Measurements from ENCODE around the gene EVI2A. TPM values are rescaled to one million over a fixed set of nuclear protein-coding genes. Genes with fewer than 3 reads are reported as not detected.

The EVI2A gene
- total RNA-seq, 1 experiment from 2014 or later = not detected

- POLR2A ChIA-PET (ENCODE audit: unreplicated experiment) = no interaction called here
- no peaks in the 10 kb centered on the region for H3K9me3 ChIP-seq (ENCODE audit: insufficient read depth, low read depth)
- DNase-seq = no peak
- H3K9me2 ChIP-seq (ENCODE audit: insufficient read depth) = no peaks in the 10 kb centered on the region
- H3F3A ChIP-seq (ENCODE audit: insufficient read depth, low read depth) = peaks cover 20% of the 10 kb centered on the region
- no peak overlapping the region for H3K4me2 ChIP-seq
- H3K79me2 ChIP-seq (ENCODE audit: low read depth) = no peaks in the 10 kb centered on the region
- BruUV-seq (replicated peaks) = no TSS peak
- H3K27me3 ChIP-seq (ENCODE audit: insufficient read depth, low read depth) = no peaks in the 10 kb centered on the region
- no peak for TF ChIP-seq CTCF (conservative IDR thresholded peaks at IDR 0.05)
- TF ChIP-seq EZH2 (IDR thresholded peaks at IDR 0.05; ENCODE audit: low read depth) = no peak
- intact Hi-C loops (cut with micrococcal nuclease; ENCODE audit: unreplicated experiment) = no loop called here
- H3K4me1 ChIP-seq (replicated peaks; ENCODE audit: insufficient read depth) = peaks cover 20% of the 10 kb centered on the region
- H4K20me1 ChIP-seq (ENCODE audit: insufficient read depth) = no peaks in the 10 kb centered on the region
- H2AFZ ChIP-seq = no peak overlapping the region
- H3K27ac ChIP-seq = no peak overlapping the region
- H3K36me3 ChIP-seq (ENCODE audit: low read depth) = peaks cover 7% of the 10 kb centered on the region; the same call in 1 of the 2 replicates
- H3K4me3 ChIP-seq = no peak overlapping the region
- CTCF ChIA-PET = no interaction called here
These were observed 47.9 kb downstream of the EVI2A start for GRCh38 chr17:31273516-31273915.

- H3K9me2 ChIP-seq (ENCODE audit: insufficient read depth) = no peaks in the 10 kb centered on the region
- no peaks in the 10 kb centered on the region for H4K20me1 ChIP-seq (ENCODE audit: insufficient read depth)
- intact Hi-C loops (cut with micrococcal nuclease; ENCODE audit: unreplicated experiment) = no loop called here
- DNase-seq = no peak
- ChIA-PET CTCF (no interaction called here), POLR2A (ENCODE audit: unreplicated experiment) (no interaction called here)
- no peaks in the 10 kb centered on the region for H3K79me2 ChIP-seq (ENCODE audit: low read depth)
- H3K4me1 ChIP-seq (replicated peaks; ENCODE audit: insufficient read depth) = peaks cover 27% of the 10 kb centered on the region
- H3K27ac ChIP-seq = no peak overlapping the region
- H3K36me3 ChIP-seq (ENCODE audit: low read depth) = peaks cover 7% of the 10 kb centered on the region; the same call in 1 of the 2 replicates
- no peak overlapping the region for H2AFZ ChIP-seq
- no peak for TF ChIP-seq CTCF (conservative IDR thresholded peaks at IDR 0.05)
- no peak for TF ChIP-seq EZH2 (IDR thresholded peaks at IDR 0.05; ENCODE audit: low read depth)
- H3F3A ChIP-seq (ENCODE audit: insufficient read depth, low read depth) = peaks cover 26% of the 10 kb centered on the region
- H3K4me3 ChIP-seq = no peak overlapping the region
- H3K4me2 ChIP-seq = no peak overlapping the region
- no peaks in the 10 kb centered on the region for H3K27me3 ChIP-seq (ENCODE audit: insufficient read depth, low read depth)
- H3K9me3 ChIP-seq (ENCODE audit: insufficient read depth, low read depth) = no peaks in the 10 kb centered on the region
- no TSS peak for BruUV-seq (replicated peaks)
These were observed 48.6 kb downstream of the EVI2A start for GRCh38 chr17:31272803-31273202.

- intact Hi-C loops (cut with micrococcal nuclease; ENCODE audit: unreplicated experiment) = no loop called here
- no peak overlapping the region for H3K4me3 ChIP-seq
- H4K20me1 ChIP-seq (ENCODE audit: insufficient read depth) = no peaks in the 10 kb centered on the region
- CTCF ChIA-PET = no interaction called here
- no peak overlapping the region for H2AFZ ChIP-seq
- BruUV-seq (replicated peaks) = no TSS peak
- H3K9me3 ChIP-seq (ENCODE audit: insufficient read depth, low read depth) = no peaks in the 10 kb centered on the region
- no peak overlapping the region for H3K27ac ChIP-seq
- H3K79me2 ChIP-seq (ENCODE audit: low read depth) = no peaks in the 10 kb centered on the region
- no peaks in the 10 kb centered on the region for H3K9me2 ChIP-seq (ENCODE audit: insufficient read depth)
- TF ChIP-seq CTCF (conservative IDR thresholded peaks at IDR 0.05) (no peak), EZH2 (IDR thresholded peaks at IDR 0.05; ENCODE audit: low read depth) (no peak)
- H3K27me3 ChIP-seq (ENCODE audit: insufficient read depth, low read depth) = no peaks in the 10 kb centered on the region
- DNase-seq = no peak
- no peak overlapping the region for H3K4me2 ChIP-seq
- H3F3A ChIP-seq (ENCODE audit: insufficient read depth, low read depth) = peaks cover 28% of the 10 kb centered on the region
- H3K4me1 ChIP-seq (replicated peaks; ENCODE audit: insufficient read depth) = peaks cover 33% of the 10 kb centered on the region
- POLR2A ChIA-PET (ENCODE audit: unreplicated experiment) = no interaction called here
- H3K36me3 ChIP-seq (ENCODE audit: low read depth) = peaks cover 9% of the 10 kb centered on the region; the same call in 1 of the 2 replicates
These were observed 49.2 kb downstream of the EVI2A start for GRCh38 chr17:31272236-31272635.
